GM18517 (cell line): ENCODE measurements around the gene EPHA4.
A peak's percentile ranks its signal among the peaks of the same experiment; 100 is the strongest.

Experiments used
- ATAC-seq: cut with Tn5 transposase; IDR thresholded peaks from one replicate; pipeline ENCODE4 v1.9.1; 2021; ENCODE audit warnings: mild to moderate bottlenecking, moderate library complexity; ENCODE audit not compliant: unreplicated experiment

Gene EPHA4

GRCh38 chr2:221571551-221572218, 419 bp downstream of the EPHA4 start:
- ATAC-seq: peak; percentile 26

GRCh38 chr2:221571025-221571550, 1.0 kb downstream of the EPHA4 start:
- ATAC-seq: no peak

- no peak for ATAC-seq
These were observed 1.7 kb downstream of the EPHA4 start for GRCh38 chr2:221570321-221570935.

- no peak for ATAC-seq
These were observed 2.2 kb downstream of the EPHA4 start for GRCh38 chr2:221569871-221570270.

- no peak for ATAC-seq
These were observed 2.7 kb downstream of the EPHA4 start for GRCh38 chr2:221569425-221569845.

GRCh38 chr2:221568299-221568698, 3.8 kb downstream of the EPHA4 start:
- no peak for ATAC-seq

- no peak for ATAC-seq
These were observed 4.3 kb downstream of the EPHA4 start for GRCh38 chr2:221567809-221568208.

GRCh38 chr2:221567231-221567760, 4.8 kb downstream of the EPHA4 start:
- no peak for ATAC-seq

- no peak for ATAC-seq
These were observed 8.7 kb downstream of the EPHA4 start for GRCh38 chr2:221563270-221563985.

GRCh38 chr2:221562226-221562625, 9.9 kb downstream of the EPHA4 start:
- no peak for ATAC-seq

- ATAC-seq: no peak
These were observed 10.3 kb downstream of the EPHA4 start for GRCh38 chr2:221561770-221562169.

- ATAC-seq: no peak
These were observed 12.1 kb downstream of the EPHA4 start for GRCh38 chr2:221559991-221560390.

- no peak for ATAC-seq
These were observed 14.0 kb downstream of the EPHA4 start for GRCh38 chr2:221558107-221558506.

GRCh38 chr2:221555494-221555846, 16.6 kb downstream of the EPHA4 start:
- ATAC-seq: peak; percentile 45

- ATAC-seq: peak; percentile 96
These were observed 17.2 kb downstream of the EPHA4 start for GRCh38 chr2:221554769-221555493.

- ATAC-seq: no peak
These were observed 18.8 kb downstream of the EPHA4 start for GRCh38 chr2:221553333-221553732.

- ATAC-seq: no peak
These were observed 19.8 kb downstream of the EPHA4 start for GRCh38 chr2:221552291-221552690.

GRCh38 chr2:221551864-221552263, 20.2 kb downstream of the EPHA4 start:
- peak; percentile 33 for ATAC-seq

- peak; percentile 93 for ATAC-seq
These were observed 23.0 kb downstream of the EPHA4 start for GRCh38 chr2:221549143-221549542.

GRCh38 chr2:221546505-221547225, 25.4 kb downstream of the EPHA4 start:
- no peak for ATAC-seq
